ENCODE results near the gene ZNF292.
A peak's percentile ranks its signal among the peaks of the same experiment; 100 is the strongest.
"Not testable (repeated sequence)": the region's sequence is repeated elsewhere in the genome, so short reads cannot be mapped to it uniquely, and the experiment has no call there.

ZNF292 gene

GRCh38 chr6:87282743-87283142 lies 127.4 kb downstream of the ZNF292 start:
- DNase-seq (ENCODE audit: low read depth) = no peak
- TF ChIP-seq, protein P1, sequence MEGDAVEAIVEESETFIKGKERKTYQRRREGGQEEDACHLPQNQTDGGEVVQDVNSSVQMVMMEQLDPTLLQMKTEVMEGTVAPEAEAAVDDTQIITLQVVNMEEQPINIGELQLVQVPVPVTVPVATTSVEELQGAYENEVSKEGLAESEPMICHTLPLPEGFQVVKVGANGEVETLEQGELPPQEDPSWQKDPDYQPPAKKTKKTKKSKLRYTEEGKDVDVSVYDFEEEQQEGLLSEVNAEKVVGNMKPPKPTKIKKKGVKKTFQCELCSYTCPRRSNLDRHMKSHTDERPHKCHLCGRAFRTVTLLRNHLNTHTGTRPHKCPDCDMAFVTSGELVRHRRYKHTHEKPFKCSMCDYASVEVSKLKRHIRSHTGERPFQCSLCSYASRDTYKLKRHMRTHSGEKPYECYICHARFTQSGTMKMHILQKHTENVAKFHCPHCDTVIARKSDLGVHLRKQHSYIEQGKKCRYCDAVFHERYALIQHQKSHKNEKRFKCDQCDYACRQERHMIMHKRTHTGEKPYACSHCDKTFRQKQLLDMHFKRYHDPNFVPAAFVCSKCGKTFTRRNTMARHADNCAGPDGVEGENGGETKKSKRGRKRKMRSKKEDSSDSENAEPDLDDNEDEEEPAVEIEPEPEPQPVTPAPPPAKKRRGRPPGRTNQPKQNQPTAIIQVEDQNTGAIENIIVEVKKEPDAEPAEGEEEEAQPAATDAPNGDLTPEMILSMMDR (IDR thresholded peaks at IDR 0.05; ENCODE audit: low read depth, low read length, missing control alignments) = no peak
- H3K4me3 ChIP-seq (ENCODE audit: low read depth, low read length) = no peak overlapping the region
- in situ Hi-C loops (cut with HindIII; ENCODE audit: low sequenced_read_pairs) = no loop called here

GRCh38 chr6:87283461-87283860 lies 128.1 kb downstream of the ZNF292 start:
- in situ Hi-C loops (cut with HindIII; ENCODE audit: low sequenced_read_pairs) = no loop called here
- H3K4me3 ChIP-seq (ENCODE audit: low read depth, low read length) = no peak overlapping the region
- no peak for DNase-seq (ENCODE audit: low read depth)
- TF ChIP-seq, protein P1 (IDR thresholded peaks at IDR 0.05; ENCODE audit: low read depth, low read length, missing control alignments) = no peak

DNA sequence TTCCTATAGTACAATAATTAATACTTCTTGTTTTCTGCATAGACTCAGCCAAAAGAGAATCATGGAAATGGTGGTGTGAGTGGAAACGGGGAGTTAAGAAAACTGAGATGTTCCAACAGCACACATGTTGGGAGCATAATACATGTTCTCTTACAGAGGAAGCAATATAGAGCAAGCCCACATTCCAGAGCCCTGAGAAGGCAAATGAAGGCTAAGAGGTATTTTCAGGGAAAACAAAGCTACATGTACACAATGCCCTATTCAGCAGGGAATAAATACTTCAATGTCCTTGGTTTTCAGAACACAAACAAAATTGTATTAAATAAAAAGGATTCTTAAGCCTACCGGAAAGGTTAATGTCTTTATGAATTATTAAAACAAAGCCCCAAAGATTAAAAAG lies 131.9 kb downstream of the ZNF292 start:
- no peak overlapping the region for H3K4me3 ChIP-seq (ENCODE audit: low read depth, low read length)
- DNase-seq (ENCODE audit: low read depth) = no peak
- TF ChIP-seq, protein P1 (IDR thresholded peaks at IDR 0.05; ENCODE audit: low read depth, low read length, missing control alignments) = no peak
- in situ Hi-C loops (cut with HindIII; ENCODE audit: low sequenced_read_pairs) = no loop called here

DNA sequence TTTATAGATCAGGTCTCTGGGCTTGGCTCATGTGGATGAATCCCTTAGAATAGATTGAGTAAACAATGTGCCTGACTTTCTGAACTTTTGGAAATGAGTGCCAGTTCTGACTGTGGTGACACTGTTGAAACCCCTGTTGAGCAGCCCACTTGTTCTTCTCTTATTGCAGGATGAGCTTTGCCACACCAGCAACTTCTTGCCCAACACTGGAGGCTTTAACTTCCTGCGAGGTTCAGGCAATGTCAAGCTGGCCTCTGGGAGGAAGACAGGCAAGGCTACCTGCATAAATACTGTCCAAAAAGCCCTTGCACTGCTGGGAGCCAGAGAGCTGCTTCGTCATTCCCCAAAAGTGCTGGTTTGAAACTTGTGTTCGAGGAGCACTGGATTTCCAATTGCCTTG lies 134.2 kb downstream of the ZNF292 start:
- in situ Hi-C loops (cut with HindIII; ENCODE audit: low sequenced_read_pairs) = no loop called here
- TF ChIP-seq, protein P1 (IDR thresholded peaks at IDR 0.05; ENCODE audit: low read depth, low read length, missing control alignments) = no peak

DNA sequence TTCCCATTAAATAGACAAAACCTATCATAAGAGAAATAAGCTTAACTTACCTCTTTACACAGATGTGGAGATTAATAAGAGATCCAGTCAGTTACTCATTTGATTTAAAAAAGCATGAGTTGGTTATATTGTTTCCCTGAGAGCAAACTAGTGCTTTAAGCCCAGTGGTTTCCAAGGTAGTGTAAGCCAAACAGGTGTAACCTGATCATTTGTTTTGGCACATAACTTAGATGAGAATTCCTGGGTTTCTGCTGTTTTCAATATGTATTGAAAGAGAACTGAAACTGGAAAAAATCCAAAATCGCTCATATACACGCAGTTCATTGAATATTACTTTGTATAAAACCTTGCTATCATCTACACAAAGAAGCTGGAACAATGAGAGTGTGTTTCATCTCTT lies 136.5 kb downstream of the ZNF292 start:
- no peak overlapping the region for H3K4me3 ChIP-seq (ENCODE audit: low read depth, low read length)
- in situ Hi-C loops (cut with HindIII; ENCODE audit: low sequenced_read_pairs) = no loop called here
- DNase-seq (ENCODE audit: low read depth) = peak; percentile 22
- TF ChIP-seq, protein P1 (IDR thresholded peaks at IDR 0.05; ENCODE audit: low read depth, low read length, missing control alignments) = no peak

More for the DNA sequence above, 134.2 kb downstream of the ZNF292 start:
- H3K4me3 ChIP-seq (ENCODE audit: low read depth, low read length) = no peak overlapping the region
- DNase-seq (ENCODE audit: low read depth) = no peak

DNA sequence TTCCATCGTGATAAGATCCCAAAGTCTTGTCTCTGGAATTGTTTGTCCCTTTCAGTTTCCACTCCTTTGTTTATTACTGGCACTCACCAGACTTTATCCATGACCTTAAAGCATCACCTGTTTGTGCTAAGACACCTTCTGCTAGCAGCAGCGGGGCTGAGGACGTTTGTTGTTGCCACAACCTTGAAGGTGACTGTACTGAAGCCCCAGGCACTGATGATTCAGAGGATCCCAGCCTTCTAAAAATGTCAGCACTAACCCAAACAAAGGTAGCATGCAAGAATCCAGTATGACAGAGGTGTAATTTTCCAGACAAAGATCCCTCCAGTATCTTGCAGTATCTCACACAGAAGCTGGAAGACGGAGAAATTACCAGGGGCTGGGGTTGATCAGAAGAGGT lies 138.2 kb downstream of the ZNF292 start:
- in situ Hi-C loops (cut with HindIII; ENCODE audit: low sequenced_read_pairs) = no loop called here
- no peak for DNase-seq (ENCODE audit: low read depth)
- TF ChIP-seq, protein P1 (IDR thresholded peaks at IDR 0.05; ENCODE audit: low read depth, low read length, missing control alignments) = no peak
- H3K4me3 ChIP-seq (ENCODE audit: low read depth, low read length) = no peak overlapping the region

DNA sequence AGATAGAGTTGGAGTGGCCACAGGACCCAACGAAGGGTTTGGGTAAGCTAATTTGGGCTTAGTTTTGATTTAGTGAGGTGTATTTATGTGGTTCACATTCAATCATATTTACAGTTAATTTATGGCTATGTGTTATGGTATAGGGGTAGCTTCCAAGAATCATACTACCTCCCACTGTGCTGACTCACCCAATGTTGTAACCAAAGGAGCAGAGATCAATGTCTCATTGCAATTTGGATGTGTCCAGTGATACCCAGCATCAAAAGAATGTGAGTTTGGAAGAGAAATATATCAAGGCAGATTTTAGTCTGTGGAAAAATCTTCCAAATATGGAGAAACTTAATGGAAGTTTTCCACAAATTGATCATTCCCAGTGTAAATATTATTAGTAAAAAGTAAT lies 141.8 kb downstream of the ZNF292 start:
- TF ChIP-seq, protein P1 (IDR thresholded peaks at IDR 0.05; ENCODE audit: low read depth, low read length, missing control alignments) = no peak
- H3K4me3 ChIP-seq (ENCODE audit: low read depth, low read length) = no peak overlapping the region
- DNase-seq (ENCODE audit: low read depth) = peak; percentile 15
- in situ Hi-C loops (cut with HindIII; ENCODE audit: low sequenced_read_pairs) = no loop called here

GRCh38 chr6:87301277-87301676 lies 145.9 kb downstream of the ZNF292 start:
- H3K4me3 ChIP-seq (ENCODE audit: low read depth, low read length); DNase-seq (ENCODE audit: low read depth); in situ Hi-C loops (cut with HindIII; ENCODE audit: low sequenced_read_pairs): not testable (repeated sequence)

All from astrocyte of the cerebellum (primary cell).